Limb (tissue), 2 donors: ENCODE data around the gene ATP6V1C2.
A peak's percentile ranks its signal among the peaks of the same experiment; 100 is the strongest.

Experiments
- DNase-seq, 2 donors: peaks; one replicate each; pipeline ENCODE4 v3.0.0-alpha.2; 2016; ENCODE audit errors: extremely low spot score in 2 of 2

The ATP6V1C2 gene

GRCh38 chr2:10721396-10722251, at the start of gene ATP6V1C2:
ATP6V1C2 (plus strand) TSS chr2:10721630; CDS start chr2:10722850, 1,220 bp downstream.
- DNase-seq = peak in 1 of 2 donors; percentile 48

- DNase-seq = no peak
Measured at GRCh38 chr2:10675131-10675530, 46.3 kb upstream of the ATP6V1C2 start.

GRCh38 chr2:10678225-10678624, 43.2 kb upstream of the ATP6V1C2 start:
- no peak for DNase-seq

- no peak for DNase-seq
Measured at GRCh38 chr2:10680214-10680613, 41.2 kb upstream of the ATP6V1C2 start.

- no peak for DNase-seq
Measured at GRCh38 chr2:10680957-10681356, 40.5 kb upstream of the ATP6V1C2 start.

- DNase-seq = no peak
Measured at GRCh38 chr2:10686176-10686730, 35.2 kb upstream of the ATP6V1C2 start.

GRCh38 chr2:10688921-10689807, 32.3 kb upstream of the ATP6V1C2 start:
- no peak for DNase-seq

- DNase-seq = no peak
Measured at GRCh38 chr2:10691521-10691920, 29.9 kb upstream of the ATP6V1C2 start.

- DNase-seq = no peak
Measured at GRCh38 chr2:10700078-10700803, 21.2 kb upstream of the ATP6V1C2 start.

GRCh38 chr2:10704034-10704594, 17.3 kb upstream of the ATP6V1C2 start:
- no peak for DNase-seq

- DNase-seq = no peak
Measured at GRCh38 chr2:10706033-10706432, 15.4 kb upstream of the ATP6V1C2 start.

GRCh38 chr2:10707831-10708230, 13.6 kb upstream of the ATP6V1C2 start:
- no peak for DNase-seq

GRCh38 chr2:10709290-10709939, 12.0 kb upstream of the ATP6V1C2 start:
- no peak for DNase-seq

- DNase-seq = no peak
Measured at GRCh38 chr2:10712185-10712809, 9.1 kb upstream of the ATP6V1C2 start.

GRCh38 chr2:10716581-10716980, 4.8 kb upstream of the ATP6V1C2 start:
- no peak for DNase-seq

- DNase-seq = no peak
Measured at GRCh38 chr2:10717628-10718027, 3.8 kb upstream of the ATP6V1C2 start.

- DNase-seq = no peak
Measured at GRCh38 chr2:10720306-10720705, 1.1 kb upstream of the ATP6V1C2 start.

- no peak for DNase-seq
Measured at GRCh38 chr2:10720947-10721395, 459 bp upstream of the ATP6V1C2 start.

GRCh38 chr2:10722252-10722825, 909 bp downstream of the ATP6V1C2 start:
- no peak for DNase-seq
